IPS-20b (cell line): ENCODE results near the gene ARID1B.

Experiments used
- H3K27ac ChIP-seq: one replicate; pipeline ENCODE4 v1.5.1; 2013; ENCODE audit warnings: low read length
- H3K27me3 ChIP-seq: 2 replicates; pipeline ENCODE4 v1.6.1; 2013; ENCODE audit warnings: mild to moderate bottlenecking, low read length, inconsistent platforms; ENCODE audit not compliant: insufficient read depth
- H3K36me3 ChIP-seq: 2 replicates; pipeline ENCODE4 v1.6.1; 2013; ENCODE audit warnings: low read depth, mild to moderate bottlenecking, inconsistent platforms, low read length, moderate library complexity; ENCODE audit not compliant: insufficient read depth
- H3K4me1 ChIP-seq: 2 replicates; pipeline ENCODE4 v1.6.1; 2013; ENCODE audit warnings: mild to moderate bottlenecking, control low read depth, inconsistent platforms, low read length, moderate library complexity; ENCODE audit not compliant: insufficient read depth
- H3K4me3 ChIP-seq: 2 replicates; pipeline ENCODE4 v1.5.1; 2013; ENCODE audit warnings: mild to moderate bottlenecking, low read length, inconsistent platforms
- H3K9ac ChIP-seq: 2 replicates; pipeline ENCODE4 v1.6.1; 2013; ENCODE audit warnings: low read depth, mild to moderate bottlenecking, inconsistent platforms, low read length, moderate library complexity
- H3K9me3 ChIP-seq: 2 replicates; pipeline ENCODE4 v1.6.1; 2013; ENCODE audit warnings: mild to moderate bottlenecking, low read depth, low read length, inconsistent platforms; ENCODE audit not compliant: insufficient read depth

ARID1B gene

DNA sequence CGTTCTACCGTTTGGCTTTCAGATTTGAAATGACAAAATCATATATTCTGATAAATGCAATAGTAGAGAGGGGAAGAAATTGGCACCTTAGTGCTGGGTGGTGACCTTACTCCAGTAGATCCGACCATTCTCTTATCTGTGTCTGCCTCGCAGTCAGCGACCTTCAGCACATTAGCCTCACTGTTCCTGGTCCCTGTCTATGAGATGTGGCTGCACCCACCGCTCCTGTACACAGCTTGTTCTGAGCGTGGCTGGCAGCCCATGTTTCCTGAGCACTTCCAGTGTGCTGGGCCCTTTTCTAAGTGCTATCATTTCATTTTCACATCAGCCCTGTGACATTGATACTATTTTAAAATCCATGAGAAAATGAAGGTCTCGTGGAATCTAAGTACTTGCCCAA lies 408.0 kb downstream of the ARID1B start:
- H3K36me3 ChIP-seq = peaks cover 78% of the 10 kb centered on the region
- H3K9me3 ChIP-seq = no peaks in the 10 kb centered on the region
- no peak overlapping the region for H3K9ac ChIP-seq
- H3K27me3 ChIP-seq = no peaks in the 10 kb centered on the region
- H3K27ac ChIP-seq = no peak overlapping the region
- H3K4me1 ChIP-seq = 0 out of 2 replicates have a peak, but pooled peaks cover 5% of the 10 kb centered on the region
- H3K4me3 ChIP-seq = no peak overlapping the region

DNA sequence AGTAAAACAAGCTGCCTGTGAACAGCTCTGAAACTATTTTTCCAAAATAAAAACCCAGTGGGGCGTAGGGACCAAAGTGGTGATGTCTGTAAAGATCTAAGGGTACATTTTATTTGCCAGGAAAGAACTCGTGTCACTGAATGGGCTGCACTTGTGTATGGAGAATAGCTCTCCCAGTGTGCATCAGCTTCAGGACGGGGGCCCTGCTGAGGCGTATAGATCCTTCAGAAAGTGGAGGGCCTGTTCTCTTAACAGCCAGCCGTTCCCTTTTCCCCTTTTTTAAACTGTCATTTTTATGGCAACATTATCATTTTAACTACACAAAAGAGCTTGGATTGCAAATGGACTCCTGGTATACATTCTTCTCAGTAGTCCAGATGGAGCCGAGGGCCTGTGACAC lies 408.8 kb downstream of the ARID1B start:
- no peak overlapping the region for H3K27ac ChIP-seq
- H3K4me1 ChIP-seq = 0 out of 2 replicates have a peak, but pooled peaks cover 5% of the 10 kb centered on the region
- H3K36me3 ChIP-seq = peaks cover 80% of the 10 kb centered on the region

GRCh38 chr6:157186785-157187181 lies 409.6 kb downstream of the ARID1B start:
- Histone ChIP-seq H3K27ac (no peak overlapping the region), H3K27me3 (no peaks in the 10 kb centered on the region), H3K9ac (no peak overlapping the region), H3K9me3 (no peaks in the 10 kb centered on the region), H3K4me1 (0 out of 2 replicates have a peak, but pooled peaks cover 5% of the 10 kb centered on the region), H3K4me3 (no peak overlapping the region), H3K36me3 (peaks cover 79% of the 10 kb centered on the region)

More for the DNA sequence above, 408.8 kb downstream of the ARID1B start:
- Histone ChIP-seq H3K9ac (no peak overlapping the region), H3K27me3 (no peaks in the 10 kb centered on the region), H3K4me3 (no peak overlapping the region), H3K9me3 (no peaks in the 10 kb centered on the region)

DNA sequence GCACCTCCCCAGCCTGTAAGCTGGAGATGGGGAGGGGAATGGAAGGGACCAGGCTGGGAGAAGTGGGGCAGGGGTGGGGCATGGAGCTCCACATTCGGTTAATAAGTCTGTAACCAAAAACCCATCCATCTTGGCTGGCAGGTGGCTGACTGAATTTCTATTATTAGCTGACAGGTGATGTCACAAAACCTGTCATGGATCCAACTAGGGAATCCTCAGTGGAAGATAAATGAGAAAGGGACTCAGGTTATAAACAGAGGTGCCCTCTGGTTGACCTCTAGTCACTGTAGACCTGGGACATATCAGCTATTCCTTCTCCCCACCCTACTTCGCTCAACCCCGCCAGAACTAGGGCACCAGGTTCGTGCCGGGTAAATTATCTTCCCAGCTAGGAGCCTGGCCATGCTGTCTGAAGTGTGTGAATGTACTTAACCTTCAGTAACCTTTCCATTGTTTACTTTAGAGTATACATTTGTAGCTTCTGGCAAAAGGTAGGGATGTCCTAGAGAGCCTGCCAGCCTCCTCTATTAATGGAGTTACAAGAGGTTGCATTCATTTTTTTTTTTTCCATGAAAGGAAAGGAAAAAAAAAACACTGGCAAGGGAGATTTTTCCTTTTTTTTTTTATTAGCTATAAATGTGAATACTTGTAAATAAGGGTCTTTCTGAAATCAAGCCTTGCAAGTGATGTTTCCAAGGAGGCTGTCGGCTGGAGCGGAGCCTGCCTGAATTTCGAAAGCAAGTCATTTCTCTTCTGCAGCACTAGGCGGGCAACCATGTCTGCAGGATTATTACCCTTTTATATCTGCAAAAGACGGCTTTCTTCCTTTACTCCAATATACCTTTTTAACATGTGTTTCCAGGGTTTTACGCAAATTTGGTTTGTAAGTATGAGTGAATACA lies 410.3 kb downstream of the ARID1B start:
- no peak overlapping the region for H3K4me3 ChIP-seq
- H3K27ac ChIP-seq = no peak overlapping the region
- H3K36me3 ChIP-seq = peaks cover 82% of the 10 kb centered on the region
- 0 out of 2 replicates have a peak, but pooled peaks cover 5% of the 10 kb centered on the region for H3K4me1 ChIP-seq
- no peaks in the 10 kb centered on the region for H3K9me3 ChIP-seq
- no peak overlapping the region for H3K9ac ChIP-seq
- no peaks in the 10 kb centered on the region for H3K27me3 ChIP-seq

DNA sequence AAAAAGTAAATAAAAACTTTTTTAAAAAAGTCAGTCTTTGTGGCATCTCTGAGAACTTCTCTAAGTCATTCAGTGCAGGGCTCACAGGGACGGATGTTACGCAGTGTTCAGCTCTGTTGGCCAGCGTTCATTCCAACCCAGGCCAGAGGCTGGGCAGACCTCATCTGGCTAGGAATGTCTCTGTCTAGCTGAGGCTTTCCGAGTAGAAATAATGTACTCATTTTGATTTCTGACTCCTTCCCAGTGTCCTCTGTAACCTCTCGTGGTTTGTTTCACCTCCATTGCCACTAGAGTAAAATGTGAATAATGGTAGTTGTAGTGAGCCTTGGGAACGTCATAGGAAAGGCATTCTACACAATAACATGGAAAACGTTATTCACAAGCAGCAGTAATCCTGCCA lies 411.0 kb downstream of the ARID1B start:
- H3K4me3 ChIP-seq = no peak overlapping the region
- H3K4me1 ChIP-seq = peaks cover 6% of the 10 kb centered on the region; the same call in 1 of the 2 replicates
- H3K27me3 ChIP-seq = no peaks in the 10 kb centered on the region
- H3K9ac ChIP-seq = no peak overlapping the region
- no peaks in the 10 kb centered on the region for H3K9me3 ChIP-seq
- H3K27ac ChIP-seq = no peak overlapping the region
- peaks cover 85% of the 10 kb centered on the region for H3K36me3 ChIP-seq

DNA sequence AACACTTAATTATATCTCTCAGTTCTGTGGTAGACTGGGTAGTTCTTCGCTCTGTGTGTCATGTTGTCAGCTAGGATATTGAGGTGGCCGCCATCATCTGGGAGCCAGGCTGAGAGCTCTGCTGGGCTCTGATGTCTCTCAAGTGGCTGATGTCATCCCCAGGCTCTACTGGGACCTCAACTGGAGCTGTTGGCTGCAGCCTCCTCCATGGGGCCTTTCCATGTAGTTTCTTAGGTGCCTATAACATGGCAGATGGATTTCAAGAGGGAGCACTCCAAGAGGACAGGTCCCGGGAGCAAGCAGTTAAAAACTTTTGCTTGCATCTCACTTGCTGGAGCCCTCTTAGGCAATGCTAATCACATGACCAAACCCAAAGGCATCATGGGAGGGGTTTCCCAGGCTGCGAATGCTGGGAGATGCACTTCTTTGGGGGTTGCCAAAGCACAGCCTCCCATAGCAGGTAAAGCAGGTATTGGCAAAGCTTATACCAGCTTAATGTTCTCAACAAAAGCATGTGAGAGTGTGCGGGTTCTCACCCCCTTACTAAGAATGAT lies 416.3 kb downstream of the ARID1B start:
- Histone ChIP-seq H3K9me3 (no peaks in the 10 kb centered on the region), H3K27ac (no peak overlapping the region), H3K4me1 (peaks cover 5% of the 10 kb centered on the region; the same call in 1 of the 2 replicates), H3K4me3 (no peak overlapping the region), H3K36me3 (peaks cover 82% of the 10 kb centered on the region), H3K9ac (no peak overlapping the region), H3K27me3 (no peaks in the 10 kb centered on the region)

GRCh38 chr6:157194110-157194509 lies 416.9 kb downstream of the ARID1B start:
- Histone ChIP-seq H3K9ac (no peak overlapping the region), H3K9me3 (no peaks in the 10 kb centered on the region), H3K4me3 (no peak overlapping the region), H3K36me3 (peaks cover 82% of the 10 kb centered on the region), H3K27me3 (no peaks in the 10 kb centered on the region), H3K27ac (no peak overlapping the region), H3K4me1 (peaks cover 5% of the 10 kb centered on the region; the same call in 1 of the 2 replicates)

- H3K36me3 ChIP-seq = peaks cover 79% of the 10 kb centered on the region
Observed at GRCh38 chr6:157194643-157195042, 417.5 kb downstream of the ARID1B start.

GRCh38 chr6:157196391-157196790 lies 419.2 kb downstream of the ARID1B start:
- peaks cover 5% of the 10 kb centered on the region; the same call in 1 of the 2 replicates for H3K4me1 ChIP-seq
- H3K36me3 ChIP-seq = peaks cover 77% of the 10 kb centered on the region
- H3K9me3 ChIP-seq = no peaks in the 10 kb centered on the region
- no peak overlapping the region for H3K4me3 ChIP-seq
- no peak overlapping the region for H3K9ac ChIP-seq
- no peak overlapping the region for H3K27ac ChIP-seq
- H3K27me3 ChIP-seq = no peaks in the 10 kb centered on the region

More at GRCh38 chr6:157194643-157195042, 417.5 kb downstream of the ARID1B start:
- Histone ChIP-seq H3K27me3 (no peaks in the 10 kb centered on the region), H3K4me3 (no peak overlapping the region), H3K27ac (no peak overlapping the region), H3K9me3 (no peaks in the 10 kb centered on the region), H3K4me1 (peaks cover 5% of the 10 kb centered on the region; the same call in 1 of the 2 replicates), H3K9ac (no peak overlapping the region)

DNA sequence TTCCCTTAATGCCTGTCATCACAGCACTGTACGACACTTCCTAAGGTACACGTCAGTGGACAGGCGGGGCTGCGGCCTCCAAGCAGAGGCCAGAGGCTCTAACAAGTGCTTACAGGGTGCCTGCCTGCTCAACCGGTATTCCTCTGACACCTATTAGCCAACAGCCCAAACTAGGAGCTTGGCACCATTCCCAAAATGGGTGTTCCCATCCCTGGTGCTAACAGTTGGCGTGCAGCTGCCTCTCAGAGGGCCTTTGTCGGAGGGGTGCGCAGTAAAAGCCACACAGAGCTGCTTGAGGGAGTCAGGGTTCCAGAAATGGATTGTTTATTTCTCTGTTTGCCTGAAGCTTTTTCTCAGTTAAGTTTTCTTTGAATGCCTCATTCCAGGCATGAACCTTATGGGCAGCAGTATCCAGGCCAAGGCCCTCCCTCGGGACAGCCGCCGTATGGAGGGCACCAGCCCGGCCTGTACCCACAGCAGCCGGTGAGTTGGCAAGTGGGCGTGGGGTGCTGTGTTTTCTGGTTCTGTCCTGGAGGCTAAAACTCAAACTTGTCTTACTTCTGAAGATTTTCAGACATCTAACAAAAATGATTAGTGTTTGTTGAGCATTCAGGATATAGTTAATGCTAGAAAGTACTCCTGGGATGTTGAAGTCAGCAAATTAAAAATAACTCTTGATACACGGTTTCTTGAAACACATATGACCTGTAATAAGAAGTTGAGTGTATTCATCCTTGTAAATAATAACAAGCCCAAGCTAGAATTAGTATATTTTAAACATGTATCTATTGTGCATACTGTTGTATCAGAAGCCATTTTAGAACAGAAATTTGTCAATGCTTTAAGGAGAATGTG lies 421.5 kb downstream of the ARID1B start:
- H3K27me3 ChIP-seq = no peaks in the 10 kb centered on the region
- no peak overlapping the region for H3K9ac ChIP-seq
- peaks cover under 1% of the 10 kb centered on the region; the same call in 1 of the 2 replicates for H3K4me1 ChIP-seq
- no peak overlapping the region for H3K4me3 ChIP-seq
- H3K36me3 ChIP-seq = peaks cover 74% of the 10 kb centered on the region
- H3K9me3 ChIP-seq = no peaks in the 10 kb centered on the region
- no peak overlapping the region for H3K27ac ChIP-seq

DNA sequence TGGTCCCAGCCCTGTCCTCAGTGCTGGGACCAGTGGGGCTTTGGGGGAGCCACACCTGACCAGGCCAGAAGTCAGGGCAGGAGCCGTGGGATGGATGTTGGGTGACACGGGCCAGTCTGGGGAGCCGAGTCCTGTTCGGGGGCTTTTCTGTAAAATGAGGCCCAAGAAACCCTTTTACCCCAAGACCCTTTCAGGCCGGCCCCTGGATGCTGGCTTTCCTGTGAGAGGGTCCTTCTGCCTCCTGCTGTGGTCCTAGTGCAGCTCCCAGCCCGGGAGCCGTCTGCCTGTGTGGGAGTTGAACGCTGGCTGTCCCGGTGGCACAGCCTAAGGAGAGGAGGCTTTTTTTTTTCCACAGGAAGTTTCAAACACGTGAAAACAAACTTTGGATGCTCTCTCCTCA lies 422.9 kb downstream of the ARID1B start:
- Histone ChIP-seq H3K9ac (no peak overlapping the region), H3K4me1 (no peaks in the 10 kb centered on the region), H3K27ac (no peak overlapping the region), H3K36me3 (peaks cover 87% of the 10 kb centered on the region), H3K4me3 (no peak overlapping the region), H3K27me3 (no peaks in the 10 kb centered on the region), H3K9me3 (no peaks in the 10 kb centered on the region)
